H4 (cell line): ENCODE results near the gene SORCS2. TPM values are rescaled to one million over a fixed set of nuclear protein-coding genes. Genes with fewer than 3 reads are reported as not detected.

Experiments used
- DNase-seq: peaks from one replicate; pipeline ENCODE4 v3.0.0-alpha.2; 2015; ENCODE audit warnings: low spot score
- total RNA-seq: library from RNA; depleted of rRNA; stranded (reverse); fragments of >200 nt; shearing (Covaris generic); gene quantifications from 2 replicates; pipeline ENCODE4 v1.2.3, GENCODE V29; 2014

Gene SORCS2
- total RNA-seq, 1 experiment from 2014 or later = 0.02 TPM

GRCh38 chr4:7630568-7631287 lies 438.4 kb downstream of the SORCS2 start:
- DNase-seq = peak; percentile 80

GRCh38 chr4:7631288-7632014 lies 439.1 kb downstream of the SORCS2 start:
- no peak for DNase-seq

- DNase-seq = no peak
These were observed 440.0 kb downstream of the SORCS2 start for GRCh38 chr4:7632341-7632740.

GRCh38 chr4:7632971-7633370 lies 440.6 kb downstream of the SORCS2 start:
- DNase-seq = no peak

- no peak for DNase-seq
These were observed 442.4 kb downstream of the SORCS2 start for GRCh38 chr4:7634661-7635251.

GRCh38 chr4:7635445-7636239 lies 443.3 kb downstream of the SORCS2 start:
- DNase-seq = no peak

- DNase-seq = no peak
These were observed 443.8 kb downstream of the SORCS2 start for GRCh38 chr4:7636240-7636508.

- DNase-seq = no peak
These were observed 444.8 kb downstream of the SORCS2 start for GRCh38 chr4:7637139-7637538.

- DNase-seq = no peak
These were observed 445.6 kb downstream of the SORCS2 start for GRCh38 chr4:7637971-7638370.

- no peak for DNase-seq
These were observed 446.2 kb downstream of the SORCS2 start for GRCh38 chr4:7638489-7638888.

- no peak for DNase-seq
These were observed 446.8 kb downstream of the SORCS2 start for GRCh38 chr4:7638984-7639789.

GRCh38 chr4:7640136-7640535 lies 447.8 kb downstream of the SORCS2 start:
- DNase-seq = no peak

GRCh38 chr4:7641712-7642111 lies 449.4 kb downstream of the SORCS2 start:
- DNase-seq = no peak

GRCh38 chr4:7642741-7643458 lies 450.6 kb downstream of the SORCS2 start:
- no peak for DNase-seq

- no peak for DNase-seq
These were observed 452.8 kb downstream of the SORCS2 start for GRCh38 chr4:7645158-7645557.

- DNase-seq = no peak
These were observed 453.6 kb downstream of the SORCS2 start for GRCh38 chr4:7645956-7646355.

GRCh38 chr4:7646384-7647061 lies 454.2 kb downstream of the SORCS2 start:
- no peak for DNase-seq

- DNase-seq = no peak
These were observed 454.8 kb downstream of the SORCS2 start for GRCh38 chr4:7647186-7647585.

GRCh38 chr4:7647600-7648543 lies 455.5 kb downstream of the SORCS2 start:
- peak; percentile 33 for DNase-seq
